ENCODE data around the gene KLHDC9.

Gene KLHDC9

DNA sequence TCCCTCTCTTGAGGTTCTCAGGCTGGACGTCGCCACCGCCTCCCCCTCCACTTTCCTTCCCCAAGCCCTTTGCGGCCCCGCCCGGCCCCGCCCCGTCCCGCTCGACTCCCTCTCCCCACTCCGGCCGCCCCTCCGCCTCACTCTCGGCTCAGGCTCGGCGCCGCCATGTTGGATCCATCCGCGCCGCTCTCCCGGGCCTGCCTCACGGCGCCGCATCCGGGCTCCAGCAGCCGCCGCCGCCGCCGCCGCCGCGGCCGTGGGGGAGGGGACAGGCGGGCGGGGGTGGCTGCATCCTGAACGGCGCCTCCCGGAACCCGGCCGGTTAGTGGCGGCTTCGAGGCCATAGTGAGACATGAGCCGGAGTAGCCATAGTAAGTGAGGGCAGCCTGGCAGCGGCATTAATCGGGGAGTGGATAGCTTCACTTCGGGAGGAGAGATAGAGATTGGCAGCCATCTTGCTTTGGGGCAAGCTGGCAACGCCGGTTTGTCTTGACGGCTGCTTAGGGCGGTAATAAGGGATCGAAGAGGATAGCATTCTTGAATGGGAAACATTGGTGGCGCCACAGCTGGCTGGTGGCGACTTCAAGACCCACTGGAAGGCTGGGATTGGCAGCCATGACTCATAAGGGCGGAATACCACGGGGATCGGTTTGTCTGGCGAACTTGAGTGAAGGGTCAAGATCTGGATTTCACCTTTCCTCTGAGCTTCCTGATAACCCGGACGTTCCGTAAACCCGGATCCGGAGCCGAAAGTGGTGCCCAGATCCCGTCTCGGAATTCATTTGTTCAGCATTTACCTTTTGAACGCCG, 34.5 kb downstream of the KLHDC9 start, which contains the start of gene DEDD:
Gene DEDD (minus strand): TSS at position 258 of the 810 bp plus-strand sequence. CDS start 8,205 bp downstream, outside the sequence.
- peak; percentile 92 to 97 (median 96) for DNase-seq

DNA sequence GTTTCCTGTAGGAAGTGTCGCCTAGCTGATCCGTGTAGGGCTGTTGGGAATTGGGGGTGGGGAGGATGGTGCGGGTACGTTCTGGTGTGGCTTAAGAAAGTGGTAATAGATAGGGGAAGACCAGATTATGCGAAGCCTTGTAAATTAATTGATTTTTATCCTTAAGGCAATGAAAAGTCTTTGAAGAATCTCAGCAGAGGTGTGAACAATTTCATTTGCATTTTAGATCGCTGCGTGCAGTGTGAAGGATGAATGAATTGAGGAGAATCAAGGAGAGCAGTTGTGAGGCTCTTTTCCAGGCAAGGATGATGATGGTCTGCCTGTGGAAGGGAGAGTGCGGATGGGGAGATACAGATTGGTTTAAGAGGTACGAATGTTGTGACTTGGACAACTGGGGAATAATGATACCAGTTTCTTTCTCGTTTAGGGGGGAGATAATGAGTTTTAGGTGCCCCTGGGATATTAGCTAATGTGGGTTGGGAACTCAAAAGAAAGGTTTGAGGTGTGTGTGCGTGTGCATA, 35.1 kb downstream of the KLHDC9 start:
- DNase-seq: no peak

DNA sequence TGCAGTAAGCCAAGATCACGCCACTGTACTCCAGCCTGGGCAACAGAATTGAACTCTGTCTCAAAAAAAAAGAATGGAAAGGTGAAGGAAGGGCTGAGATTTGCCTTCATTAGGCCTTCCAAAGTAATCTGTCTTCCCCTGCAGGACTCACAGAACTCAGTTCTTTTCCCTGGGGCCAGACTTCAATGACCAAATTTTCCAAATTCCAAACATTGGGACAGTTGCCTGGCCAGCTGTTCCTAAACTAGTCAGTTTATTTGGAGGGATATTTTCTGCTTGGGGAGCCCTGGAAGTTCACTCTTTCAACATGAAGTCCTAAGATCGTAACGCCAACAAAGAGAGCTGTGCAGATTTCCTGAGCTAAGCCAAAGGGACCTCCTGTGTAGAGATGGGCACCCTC, 39.7 kb downstream of the KLHDC9 start:
- DNase-seq: no peak

DNA sequence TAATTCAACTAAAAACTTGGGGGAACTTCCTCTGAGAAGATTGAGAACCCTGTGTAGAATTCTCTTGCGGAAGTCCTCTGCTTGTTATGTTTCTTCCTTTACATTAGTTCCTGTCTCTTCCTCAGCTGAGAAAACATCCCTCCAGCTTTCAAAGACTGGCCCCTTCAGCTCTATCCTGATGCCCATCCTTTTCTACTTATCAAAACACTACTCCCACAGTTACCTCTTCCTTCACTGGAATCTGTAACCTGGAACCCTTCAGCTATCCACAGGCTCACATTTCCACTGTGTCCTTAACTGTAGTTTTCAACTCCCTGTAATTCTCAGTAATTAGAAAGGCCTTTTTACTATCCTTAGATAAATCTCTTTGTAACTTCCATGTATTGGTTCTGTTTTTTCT, 40.3 kb downstream of the KLHDC9 start:
- DNase-seq: peak in 2 of 4 experiments; percentile 38 to 46

DNA sequence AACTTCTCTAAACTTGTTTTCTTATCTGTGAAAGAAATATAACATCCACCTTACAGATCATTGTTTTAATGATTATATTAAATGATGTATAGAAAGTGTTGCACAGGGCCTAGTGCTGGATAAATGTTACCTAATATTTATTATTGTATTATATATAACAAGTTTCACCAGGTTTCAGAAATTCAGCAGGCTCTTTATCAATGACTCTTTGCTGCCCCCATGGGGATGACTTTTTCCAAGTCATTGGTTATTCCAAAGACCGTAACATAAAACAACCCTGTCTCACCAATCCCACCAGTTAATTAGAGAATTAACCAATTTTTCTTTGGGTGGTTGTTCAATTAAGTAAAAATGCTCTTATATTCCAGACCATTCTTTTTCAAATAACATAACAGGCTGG, 41.6 kb downstream of the KLHDC9 start:
- peak; percentile 67 to 81 (median 74) for DNase-seq

DNA sequence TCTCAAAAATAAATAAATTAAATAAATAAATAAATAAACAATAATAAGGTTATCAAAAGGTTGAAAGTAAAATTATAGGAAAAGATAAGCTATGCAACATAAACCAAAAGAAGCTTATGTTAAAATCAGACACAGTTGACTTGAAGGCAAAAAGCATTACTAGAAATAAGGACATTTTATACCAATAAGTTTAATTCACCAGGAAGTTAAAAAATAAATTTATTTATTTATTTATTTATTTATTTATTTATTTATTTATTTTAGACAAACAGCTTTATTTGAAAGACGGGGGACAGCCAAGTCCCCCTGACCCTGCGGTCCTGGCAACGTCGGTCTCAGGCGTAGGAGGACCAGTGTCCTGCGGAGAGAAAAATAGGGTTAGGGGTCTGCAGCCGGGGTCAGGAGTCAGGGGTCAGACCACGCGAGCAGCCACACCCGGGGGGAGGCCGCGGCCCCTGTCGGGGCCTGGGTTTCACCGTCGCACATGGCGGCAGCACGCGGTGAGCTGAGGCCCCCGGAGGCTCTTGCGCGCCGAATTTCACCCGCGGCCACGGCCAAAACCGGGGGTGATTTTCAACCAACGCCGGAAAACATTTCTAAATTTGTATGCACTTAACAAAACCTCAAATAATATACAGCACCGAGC, 42.7 kb downstream of the KLHDC9 start:
- DNase-seq: no peak

DNA sequence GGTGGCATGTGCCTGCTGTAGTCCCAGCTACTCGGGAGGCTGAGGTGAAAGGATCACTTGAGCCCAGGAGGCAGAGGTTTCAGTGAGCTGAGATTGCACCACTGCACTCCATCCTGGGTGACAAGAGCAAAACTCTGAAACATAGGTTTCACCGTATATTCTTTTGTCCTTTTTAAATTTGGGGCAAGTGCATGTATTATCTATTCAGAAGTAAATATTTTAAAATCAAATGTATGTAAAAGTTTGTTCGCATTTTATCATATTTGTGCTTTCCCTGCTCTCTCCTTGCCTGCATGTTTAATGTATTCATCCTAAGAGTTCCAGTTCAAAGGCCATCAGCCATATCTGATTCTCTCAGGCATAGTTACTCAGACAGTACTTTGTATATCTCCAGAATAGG, 47.7 kb downstream of the KLHDC9 start:
- no peak for DNase-seq
